Lower lobe of right lung (tissue), 2 donors: Measurements from ENCODE around the gene PEX14. TPM values are rescaled to one million over a fixed set of nuclear protein-coding genes. Genes with fewer than 3 reads are reported as not detected.

ENCODE experiments used
- ATAC-seq, 2 donors: fragments of 200-7000 bp; cut with Tn5 transposase; one replicate each; pipeline ENCODE4 v1.9.1; 2020 to 2022; ENCODE audit warnings: mild to moderate bottlenecking in 2 of 2, moderate library complexity in 2 of 2
- DNase-seq: peaks from one replicate; pipeline ENCODE4 v3.0.0-alpha.2; 2020
- H3K27ac ChIP-seq: fragments of 200-600 bp; one replicate; pipeline ENCODE4 v1.8.0; 2022
- H3K27me3 ChIP-seq: fragments of 200-600 bp; one replicate; pipeline ENCODE4 v1.8.0; 2022; ENCODE audit warnings: low read depth
- H3K36me3 ChIP-seq: fragments of 200-600 bp; one replicate; pipeline ENCODE4 v1.8.0; 2022; ENCODE audit warnings: mild to moderate bottlenecking
- H3K4me1 ChIP-seq: fragments of 200-600 bp; one replicate; pipeline ENCODE4 v1.8.0; 2022
- H3K4me3 ChIP-seq: fragments of 200-600 bp; one replicate; pipeline ENCODE4 v1.8.0; 2022; ENCODE audit warnings: mild to moderate bottlenecking
- H3K9me3 ChIP-seq: fragments of 200-600 bp; one replicate; pipeline ENCODE4 v1.8.0; 2022
- CTCF ChIP-seq: fragments of 200-600 bp; IDR thresholded peaks from one replicate; pipeline ENCODE4 v1.8.0; 2022; ENCODE audit warnings: antibody characterized with exemption, mild to moderate bottlenecking
- intact Hi-C: fragments of 100-400 bp; cut with DNase I; formaldehyde crosslinking; loops from one replicate; pipeline ENCODE4 v1.11.0; 2022
- total RNA-seq: library from RNA; stranded (reverse); fragmentation: NEBNext Ultra II Directional; extraction: Animal tissue kit (Norgen Biotek cat#: 25700); gene quantifications from one replicate; pipeline ENCODE4 v1.2.1, GENCODE V29; 2021
- donor health status: DM: no; HTN: yes; CAD: no; lungs with severe emphysema.

PEX14 gene
- total RNA-seq, 1 donor from 2014 or later, result 27.9 TPM

DNA sequence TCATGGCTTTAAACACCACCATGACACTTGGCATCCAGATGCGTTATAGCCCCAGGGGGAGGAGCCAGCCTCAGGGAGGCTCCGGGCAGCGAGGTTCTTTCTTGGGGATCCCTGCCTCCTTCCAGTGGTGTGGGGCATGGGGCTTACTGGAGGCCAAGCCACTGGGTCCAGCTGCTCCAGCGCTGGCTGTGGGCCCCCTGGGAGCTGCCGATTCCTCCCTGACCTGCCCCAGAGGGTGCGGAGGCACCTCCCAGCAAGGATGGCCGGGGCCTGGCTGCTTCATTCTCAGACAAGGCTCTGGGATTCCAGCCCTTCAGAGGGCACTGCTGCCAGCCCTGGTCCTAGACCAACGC is 159.3 kb downstream of the PEX14 start:
- Histone ChIP-seq H3K4me1 (peaks cover 38% of the 10 kb centered on the region), H3K9me3 (no peaks in the 10 kb centered on the region), H3K27me3 (peaks cover 5% of the 10 kb centered on the region), H3K27ac (peak overlapping the region; percentile 85), H3K4me3 (no peak overlapping the region), H3K36me3 (peaks cover 22% of the 10 kb centered on the region)
- DNase-seq (no peak), ATAC-seq (no peak)
- intact Hi-C loops, result no loop called here
- no peak for TF ChIP-seq CTCF

DNA sequence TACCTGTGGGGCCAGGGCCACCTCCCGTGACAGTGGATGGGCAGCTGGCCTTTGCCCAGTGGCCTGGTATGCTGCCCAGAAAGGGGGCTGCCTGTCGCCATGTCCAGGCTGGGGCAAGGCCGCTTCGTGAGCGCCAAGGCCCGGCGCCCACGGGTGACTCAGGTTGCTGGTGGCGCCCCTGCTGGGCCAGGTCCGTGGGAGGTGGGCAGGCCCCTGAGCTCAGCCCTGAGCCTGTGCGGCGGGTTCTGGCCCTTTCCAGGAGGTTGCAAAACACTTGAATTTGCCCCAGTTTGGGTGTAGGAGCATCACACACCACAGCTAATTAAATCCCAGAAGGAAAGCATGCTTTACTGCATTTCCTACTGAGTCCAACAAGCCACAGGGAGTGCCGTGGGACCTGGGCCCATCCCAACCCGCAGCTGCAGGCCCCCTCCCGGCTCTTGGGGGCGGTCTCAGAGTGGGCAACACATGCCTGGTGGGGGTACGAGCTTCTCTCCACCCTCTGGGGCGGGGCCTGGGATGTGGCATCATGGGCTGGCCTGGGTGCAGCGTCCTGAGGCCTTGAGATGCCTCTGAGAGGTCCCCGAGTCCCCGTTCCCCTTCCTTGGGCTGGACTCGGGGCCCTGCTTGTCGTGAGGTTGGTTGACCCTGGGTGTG is 159.8 kb downstream of the PEX14 start:
- intact Hi-C loops, result no loop called here
- Histone ChIP-seq H3K36me3 (peaks cover 26% of the 10 kb centered on the region), H3K27me3 (peaks cover 5% of the 10 kb centered on the region), H3K27ac (peak overlapping the region; percentile 85), H3K4me1 (peaks cover 38% of the 10 kb centered on the region), H3K9me3 (no peaks in the 10 kb centered on the region), H3K4me3 (no peak overlapping the region)
- ATAC-seq (peak; percentile 5 to 15), DNase-seq (no peak)
- TF ChIP-seq CTCF, result no peak

- Histone ChIP-seq H3K4me3 (peak overlapping the region; percentile 18), H3K27ac (peak overlapping the region; percentile 85), H3K4me1 (peaks cover 39% of the 10 kb centered on the region), H3K9me3 (no peaks in the 10 kb centered on the region), H3K36me3 (peaks cover 33% of the 10 kb centered on the region), H3K27me3 (peaks cover 5% of the 10 kb centered on the region)
- ATAC-seq, result peak; percentile 54 to 58
- intact Hi-C loops, result no loop called here
- TF ChIP-seq CTCF, result peak; percentile 12
- DNase-seq, result peak; percentile 68
Observed at GRCh38 chr1:10635085-10635896, 160.5 kb downstream of the PEX14 start.

GRCh38 chr1:10635992-10636391 is 161.2 kb downstream of the PEX14 start:
- ATAC-seq (peak; percentile 9 to 23), DNase-seq (peak; percentile 72)
- H3K9me3 ChIP-seq, result no peaks in the 10 kb centered on the region
- peaks cover 28% of the 10 kb centered on the region for H3K36me3 ChIP-seq
- intact Hi-C loops, result no loop called here
- no peak for TF ChIP-seq CTCF
- peaks cover 5% of the 10 kb centered on the region for H3K27me3 ChIP-seq
- peaks cover 46% of the 10 kb centered on the region for H3K4me1 ChIP-seq
- H3K27ac ChIP-seq, result peak overlapping the region; percentile 85
- peak overlapping the region; percentile 18 for H3K4me3 ChIP-seq

DNA sequence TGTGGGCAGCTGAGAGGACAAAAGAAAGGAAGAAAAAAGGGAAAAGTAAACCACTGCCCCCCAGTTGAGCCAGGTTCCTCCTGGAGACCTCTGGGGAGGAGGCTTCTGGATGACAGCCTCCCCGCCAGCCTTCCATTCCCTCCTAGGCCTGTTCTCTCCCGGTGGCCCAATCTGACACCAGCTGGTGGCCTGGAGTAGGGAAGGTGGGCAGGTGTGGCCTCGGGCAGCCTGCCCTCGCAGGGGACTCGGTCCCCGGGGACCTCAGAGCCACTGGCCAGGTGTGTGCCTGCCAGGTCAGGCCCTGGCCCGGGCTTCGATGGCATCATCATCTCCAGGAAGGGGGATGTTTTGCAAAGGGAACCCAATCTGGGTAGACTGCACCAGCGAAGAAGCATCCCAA is 162.7 kb downstream of the PEX14 start:
- intact Hi-C loops, result no loop called here
- no peak for DNase-seq
- TF ChIP-seq CTCF, result no peak
- peak overlapping the region; percentile 67 for H3K27ac ChIP-seq
- no peaks in the 10 kb centered on the region for H3K9me3 ChIP-seq
- peaks cover 52% of the 10 kb centered on the region for H3K4me1 ChIP-seq
- H3K27me3 ChIP-seq, result peaks cover 5% of the 10 kb centered on the region
- ATAC-seq, result no peak
- peaks cover 37% of the 10 kb centered on the region for H3K36me3 ChIP-seq
- H3K4me3 ChIP-seq, result no peak overlapping the region
